ENCODE data around the gene ATRIP.

- TF ChIP-seq, protein P1, sequence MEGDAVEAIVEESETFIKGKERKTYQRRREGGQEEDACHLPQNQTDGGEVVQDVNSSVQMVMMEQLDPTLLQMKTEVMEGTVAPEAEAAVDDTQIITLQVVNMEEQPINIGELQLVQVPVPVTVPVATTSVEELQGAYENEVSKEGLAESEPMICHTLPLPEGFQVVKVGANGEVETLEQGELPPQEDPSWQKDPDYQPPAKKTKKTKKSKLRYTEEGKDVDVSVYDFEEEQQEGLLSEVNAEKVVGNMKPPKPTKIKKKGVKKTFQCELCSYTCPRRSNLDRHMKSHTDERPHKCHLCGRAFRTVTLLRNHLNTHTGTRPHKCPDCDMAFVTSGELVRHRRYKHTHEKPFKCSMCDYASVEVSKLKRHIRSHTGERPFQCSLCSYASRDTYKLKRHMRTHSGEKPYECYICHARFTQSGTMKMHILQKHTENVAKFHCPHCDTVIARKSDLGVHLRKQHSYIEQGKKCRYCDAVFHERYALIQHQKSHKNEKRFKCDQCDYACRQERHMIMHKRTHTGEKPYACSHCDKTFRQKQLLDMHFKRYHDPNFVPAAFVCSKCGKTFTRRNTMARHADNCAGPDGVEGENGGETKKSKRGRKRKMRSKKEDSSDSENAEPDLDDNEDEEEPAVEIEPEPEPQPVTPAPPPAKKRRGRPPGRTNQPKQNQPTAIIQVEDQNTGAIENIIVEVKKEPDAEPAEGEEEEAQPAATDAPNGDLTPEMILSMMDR (IDR thresholded peaks at IDR 0.05) = no peak
- no peak for TF ChIP-seq EP300 (IDR thresholded peaks at IDR 0.05)
These were observed 30.0 kb upstream of the ATRIP start for GRCh38 chr3:48416546-48416945.

Measured in sigmoid colon (tissue), 4 donors.